ENCODE results near the gene CST7.

DNA sequence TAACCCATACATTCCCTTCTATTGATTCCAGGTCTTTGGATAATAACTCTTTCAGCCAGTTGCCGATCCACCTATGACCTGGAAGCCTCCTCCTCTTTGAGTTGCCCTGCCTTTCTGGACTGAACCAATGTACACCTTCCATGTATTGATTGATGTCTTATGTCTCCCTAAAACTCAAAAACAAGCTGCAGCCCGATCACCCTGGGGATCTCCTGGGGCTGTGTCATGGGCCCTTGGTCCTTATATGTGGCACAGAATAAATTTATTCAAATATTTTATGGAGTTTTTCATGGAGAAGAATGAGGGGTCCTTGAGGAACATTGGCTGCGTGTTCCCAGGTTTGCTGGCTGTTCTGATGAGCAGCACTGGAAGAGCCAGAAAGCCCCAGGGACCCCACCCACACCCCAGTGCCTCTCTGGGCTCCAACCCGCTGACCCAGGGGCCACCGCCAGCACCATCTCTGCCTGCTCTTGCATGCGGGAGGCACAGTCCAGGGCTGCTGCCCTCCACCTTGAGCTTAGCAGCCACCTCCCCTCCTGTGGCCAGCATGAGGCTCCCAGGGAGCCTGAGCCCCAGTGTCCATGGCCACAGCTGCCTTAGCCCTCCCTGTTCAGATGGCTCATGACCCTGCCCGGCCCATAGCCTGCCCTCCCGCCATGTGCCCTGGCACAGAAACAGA, 36.5 kb upstream of the CST7 start:
- TF ChIP-seq, protein P1, sequence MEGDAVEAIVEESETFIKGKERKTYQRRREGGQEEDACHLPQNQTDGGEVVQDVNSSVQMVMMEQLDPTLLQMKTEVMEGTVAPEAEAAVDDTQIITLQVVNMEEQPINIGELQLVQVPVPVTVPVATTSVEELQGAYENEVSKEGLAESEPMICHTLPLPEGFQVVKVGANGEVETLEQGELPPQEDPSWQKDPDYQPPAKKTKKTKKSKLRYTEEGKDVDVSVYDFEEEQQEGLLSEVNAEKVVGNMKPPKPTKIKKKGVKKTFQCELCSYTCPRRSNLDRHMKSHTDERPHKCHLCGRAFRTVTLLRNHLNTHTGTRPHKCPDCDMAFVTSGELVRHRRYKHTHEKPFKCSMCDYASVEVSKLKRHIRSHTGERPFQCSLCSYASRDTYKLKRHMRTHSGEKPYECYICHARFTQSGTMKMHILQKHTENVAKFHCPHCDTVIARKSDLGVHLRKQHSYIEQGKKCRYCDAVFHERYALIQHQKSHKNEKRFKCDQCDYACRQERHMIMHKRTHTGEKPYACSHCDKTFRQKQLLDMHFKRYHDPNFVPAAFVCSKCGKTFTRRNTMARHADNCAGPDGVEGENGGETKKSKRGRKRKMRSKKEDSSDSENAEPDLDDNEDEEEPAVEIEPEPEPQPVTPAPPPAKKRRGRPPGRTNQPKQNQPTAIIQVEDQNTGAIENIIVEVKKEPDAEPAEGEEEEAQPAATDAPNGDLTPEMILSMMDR (IDR thresholded peaks at IDR 0.05; ENCODE audit: insufficient read depth, low read length): no peak
- no peak for TF ChIP-seq POLR2AphosphoS5 (IDR thresholded peaks at IDR 0.05; ENCODE audit: low read depth)
- TF ChIP-seq, protein P2, sequence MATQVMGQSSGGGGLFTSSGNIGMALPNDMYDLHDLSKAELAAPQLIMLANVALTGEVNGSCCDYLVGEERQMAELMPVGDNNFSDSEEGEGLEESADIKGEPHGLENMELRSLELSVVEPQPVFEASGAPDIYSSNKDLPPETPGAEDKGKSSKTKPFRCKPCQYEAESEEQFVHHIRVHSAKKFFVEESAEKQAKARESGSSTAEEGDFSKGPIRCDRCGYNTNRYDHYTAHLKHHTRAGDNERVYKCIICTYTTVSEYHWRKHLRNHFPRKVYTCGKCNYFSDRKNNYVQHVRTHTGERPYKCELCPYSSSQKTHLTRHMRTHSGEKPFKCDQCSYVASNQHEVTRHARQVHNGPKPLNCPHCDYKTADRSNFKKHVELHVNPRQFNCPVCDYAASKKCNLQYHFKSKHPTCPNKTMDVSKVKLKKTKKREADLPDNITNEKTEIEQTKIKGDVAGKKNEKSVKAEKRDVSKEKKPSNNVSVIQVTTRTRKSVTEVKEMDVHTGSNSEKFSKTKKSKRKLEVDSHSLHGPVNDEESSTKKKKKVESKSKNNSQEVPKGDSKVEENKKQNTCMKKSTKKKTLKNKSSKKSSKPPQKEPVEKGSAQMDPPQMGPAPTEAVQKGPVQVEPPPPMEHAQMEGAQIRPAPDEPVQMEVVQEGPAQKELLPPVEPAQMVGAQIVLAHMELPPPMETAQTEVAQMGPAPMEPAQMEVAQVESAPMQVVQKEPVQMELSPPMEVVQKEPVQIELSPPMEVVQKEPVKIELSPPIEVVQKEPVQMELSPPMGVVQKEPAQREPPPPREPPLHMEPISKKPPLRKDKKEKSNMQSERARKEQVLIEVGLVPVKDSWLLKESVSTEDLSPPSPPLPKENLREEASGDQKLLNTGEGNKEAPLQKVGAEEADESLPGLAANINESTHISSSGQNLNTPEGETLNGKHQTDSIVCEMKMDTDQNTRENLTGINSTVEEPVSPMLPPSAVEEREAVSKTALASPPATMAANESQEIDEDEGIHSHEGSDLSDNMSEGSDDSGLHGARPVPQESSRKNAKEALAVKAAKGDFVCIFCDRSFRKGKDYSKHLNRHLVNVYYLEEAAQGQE (IDR thresholded peaks at IDR 0.05; ENCODE audit: insufficient replicate concordance, low read depth): no peak
- no peak for TF ChIP-seq SPI1 (IDR thresholded peaks at IDR 0.05; ENCODE audit: borderline replicate concordance, low read depth)
